ENCODE measurements around the gene MINDY3.

Gene MINDY3

DNA sequence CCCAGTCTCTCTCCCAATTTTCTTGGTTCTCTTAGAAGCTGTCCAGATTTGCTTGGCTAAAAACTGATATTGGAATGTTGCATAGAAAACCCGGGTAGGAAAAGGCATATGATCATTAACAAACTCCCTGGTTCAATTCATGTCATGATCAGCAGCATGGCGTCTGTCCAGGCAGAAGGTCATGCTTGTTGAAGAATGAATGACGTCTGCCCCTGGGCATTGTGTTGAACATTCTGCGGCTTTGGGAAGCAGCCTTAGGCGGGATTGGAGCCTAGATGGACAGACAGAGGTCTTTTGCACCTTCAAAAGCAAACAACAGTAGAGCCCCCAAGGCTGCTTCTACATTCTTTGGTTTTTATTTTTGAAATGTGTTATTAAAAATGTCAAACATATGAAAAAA is 7.7 kb upstream of the MINDY3 start:
- H3K4me3 ChIP-seq (ENCODE audit: control insufficient read depth, low read depth, low read length): no peak overlapping the region
- TF ChIP-seq, protein P1, sequence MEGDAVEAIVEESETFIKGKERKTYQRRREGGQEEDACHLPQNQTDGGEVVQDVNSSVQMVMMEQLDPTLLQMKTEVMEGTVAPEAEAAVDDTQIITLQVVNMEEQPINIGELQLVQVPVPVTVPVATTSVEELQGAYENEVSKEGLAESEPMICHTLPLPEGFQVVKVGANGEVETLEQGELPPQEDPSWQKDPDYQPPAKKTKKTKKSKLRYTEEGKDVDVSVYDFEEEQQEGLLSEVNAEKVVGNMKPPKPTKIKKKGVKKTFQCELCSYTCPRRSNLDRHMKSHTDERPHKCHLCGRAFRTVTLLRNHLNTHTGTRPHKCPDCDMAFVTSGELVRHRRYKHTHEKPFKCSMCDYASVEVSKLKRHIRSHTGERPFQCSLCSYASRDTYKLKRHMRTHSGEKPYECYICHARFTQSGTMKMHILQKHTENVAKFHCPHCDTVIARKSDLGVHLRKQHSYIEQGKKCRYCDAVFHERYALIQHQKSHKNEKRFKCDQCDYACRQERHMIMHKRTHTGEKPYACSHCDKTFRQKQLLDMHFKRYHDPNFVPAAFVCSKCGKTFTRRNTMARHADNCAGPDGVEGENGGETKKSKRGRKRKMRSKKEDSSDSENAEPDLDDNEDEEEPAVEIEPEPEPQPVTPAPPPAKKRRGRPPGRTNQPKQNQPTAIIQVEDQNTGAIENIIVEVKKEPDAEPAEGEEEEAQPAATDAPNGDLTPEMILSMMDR (conservative IDR thresholded peaks at IDR 0.05; ENCODE audit: control insufficient read depth, insufficient read depth, low read depth, low read length): no peak
- no peak for DNase-seq (ENCODE audit: low read depth)

DNA sequence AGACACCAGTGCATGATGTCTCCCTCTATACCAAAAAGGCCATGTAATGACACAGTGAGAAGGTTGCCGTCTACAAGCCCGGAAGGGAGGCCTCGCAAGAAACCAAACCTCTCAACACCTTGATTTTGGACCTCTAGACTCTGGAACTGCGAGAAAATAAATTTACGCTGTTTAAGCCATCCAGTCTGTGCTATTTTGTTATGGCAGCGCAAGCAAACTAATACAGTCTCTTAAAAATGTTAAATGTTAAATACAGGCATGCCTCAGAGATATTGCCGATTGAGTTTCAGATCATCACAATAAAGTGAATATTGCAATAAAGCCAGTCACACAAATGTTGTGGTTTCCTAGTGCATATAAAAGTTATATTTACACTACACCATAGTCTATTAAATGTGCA is 5.0 kb upstream of the MINDY3 start:
- DNase-seq (ENCODE audit: low read depth): no peak
- no peak overlapping the region for H3K4me3 ChIP-seq (ENCODE audit: control insufficient read depth, low read depth, low read length)
- TF ChIP-seq, protein P1 (conservative IDR thresholded peaks at IDR 0.05; ENCODE audit: control insufficient read depth, insufficient read depth, low read depth, low read length): no peak

DNA sequence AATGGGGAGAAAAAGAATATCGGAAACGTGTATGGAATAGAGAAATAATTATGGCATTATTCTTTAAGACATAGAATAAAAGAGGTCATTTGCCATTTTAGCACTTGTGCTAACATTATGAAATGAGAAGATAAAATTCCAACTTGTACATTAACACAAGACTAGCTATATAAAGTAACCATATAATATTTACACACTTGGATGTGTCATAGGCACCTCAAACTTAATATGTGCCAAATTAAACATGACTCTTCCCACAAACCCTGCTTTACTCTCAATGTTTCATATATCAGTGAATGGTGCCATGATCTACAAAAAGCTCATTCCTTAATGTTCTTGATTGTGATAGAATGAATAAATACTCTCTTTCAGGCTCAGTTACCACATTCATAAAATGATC is 4.1 kb upstream of the MINDY3 start:
- TF ChIP-seq, protein P1 (conservative IDR thresholded peaks at IDR 0.05; ENCODE audit: control insufficient read depth, insufficient read depth, low read depth, low read length): no peak
- no peak overlapping the region for H3K4me3 ChIP-seq (ENCODE audit: control insufficient read depth, low read depth, low read length)
- DNase-seq (ENCODE audit: low read depth): no peak

DNA sequence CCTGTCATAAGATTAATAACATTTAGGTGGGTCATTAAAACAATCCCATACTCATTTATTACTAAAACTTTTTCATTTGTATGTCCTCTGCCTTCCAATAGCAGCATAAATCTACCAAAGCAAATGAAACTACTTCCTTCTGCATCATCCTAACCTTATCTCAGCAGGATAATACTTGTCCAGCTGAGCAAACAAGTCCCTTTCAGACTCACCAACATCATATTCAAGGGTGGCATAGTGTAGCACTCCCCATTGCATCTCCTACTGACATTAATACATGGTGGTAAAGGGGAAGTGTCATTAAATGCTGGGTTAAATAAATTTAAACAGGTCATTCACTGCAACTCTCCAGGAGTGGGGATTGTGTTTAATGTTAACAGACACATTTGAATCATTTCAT is 3.4 kb upstream of the MINDY3 start:
- TF ChIP-seq, protein P1 (conservative IDR thresholded peaks at IDR 0.05; ENCODE audit: control insufficient read depth, insufficient read depth, low read depth, low read length): no peak
- no peak overlapping the region for H3K4me3 ChIP-seq (ENCODE audit: control insufficient read depth, low read depth, low read length)
- no peak for DNase-seq (ENCODE audit: low read depth)

DNA sequence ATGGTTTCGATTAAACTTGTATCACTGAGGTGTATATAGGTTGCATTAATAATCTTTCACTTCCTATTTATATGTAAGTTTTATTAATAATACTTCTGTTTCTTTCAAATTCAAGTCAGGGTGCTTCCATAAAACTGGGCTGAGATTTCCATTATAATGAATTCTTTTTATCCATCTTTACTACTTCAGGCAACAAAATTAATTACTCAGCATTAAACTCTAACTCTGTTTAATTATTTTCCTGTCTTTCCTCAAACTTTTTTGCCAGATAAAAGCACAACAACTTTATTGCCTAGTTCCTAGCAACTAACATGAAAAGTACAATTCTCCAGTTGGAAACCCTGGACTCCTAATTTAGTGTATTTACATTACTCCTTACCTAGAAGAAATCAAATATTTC is 3.0 kb upstream of the MINDY3 start:
- no peak overlapping the region for H3K4me3 ChIP-seq (ENCODE audit: control insufficient read depth, low read depth, low read length)
- TF ChIP-seq, protein P1 (conservative IDR thresholded peaks at IDR 0.05; ENCODE audit: control insufficient read depth, insufficient read depth, low read depth, low read length): no peak
- no peak for DNase-seq (ENCODE audit: low read depth)

DNA sequence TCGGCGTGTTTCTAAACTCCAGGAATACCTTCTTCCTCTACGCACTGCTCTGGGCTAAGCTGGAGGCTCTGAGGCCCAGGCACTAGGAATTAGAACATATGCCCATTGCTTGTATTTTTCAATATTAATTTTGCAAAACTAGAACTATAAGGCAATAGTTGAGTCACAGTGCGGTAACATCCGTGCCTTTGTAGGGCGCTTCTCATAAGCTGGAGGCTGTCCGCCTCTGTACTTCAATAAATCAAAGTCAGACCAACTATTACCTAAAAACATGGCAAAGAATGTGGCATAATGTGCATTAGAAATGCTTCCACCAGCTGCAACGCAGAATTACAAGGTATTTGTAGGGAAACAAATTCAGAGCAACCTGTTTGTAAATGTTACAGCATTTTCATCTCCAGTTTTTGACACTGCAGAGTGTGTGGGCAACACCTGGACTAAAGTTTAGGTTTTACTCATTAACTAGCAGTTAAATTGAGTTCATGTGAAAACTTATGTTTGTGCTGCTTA is 440 bp upstream of the MINDY3 start:
- DNase-seq (ENCODE audit: low read depth): peak; percentile 7
- TF ChIP-seq, protein P1 (conservative IDR thresholded peaks at IDR 0.05; ENCODE audit: control insufficient read depth, insufficient read depth, low read depth, low read length): no peak
- H3K4me3 ChIP-seq (ENCODE audit: control insufficient read depth, low read depth, low read length): peak overlapping the region; percentile 97

DNA sequence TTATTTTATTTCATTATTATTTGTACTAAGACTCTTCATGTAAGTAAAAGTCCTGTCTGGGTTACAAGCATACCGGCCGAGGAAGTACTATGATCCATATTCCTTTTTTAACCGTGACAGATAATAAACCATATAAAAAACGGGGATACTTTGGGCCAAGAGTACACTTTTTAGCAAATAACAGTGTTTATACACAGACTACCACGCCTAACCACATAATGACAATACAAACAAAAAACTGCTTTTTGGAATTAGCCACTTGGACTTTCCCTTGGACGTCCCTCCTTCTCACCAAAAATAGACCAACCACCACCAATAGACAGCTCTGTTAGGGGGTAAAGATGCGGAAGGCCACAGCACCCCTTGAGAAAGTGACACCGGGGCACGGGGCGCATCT is 800 bp downstream of the MINDY3 start:
- no peak for DNase-seq (ENCODE audit: low read depth)
- TF ChIP-seq, protein P1 (conservative IDR thresholded peaks at IDR 0.05; ENCODE audit: control insufficient read depth, insufficient read depth, low read depth, low read length): no peak
- peak overlapping the region; percentile 97 for H3K4me3 ChIP-seq (ENCODE audit: control insufficient read depth, low read depth, low read length)
